ENCODE data around the gene HHLA2.

- TF ChIP-seq CTCF (IDR thresholded peaks at IDR 0.05; ENCODE audit: low read length) (no peak), EZH2 (IDR thresholded peaks at IDR 0.05; ENCODE audit: borderline replicate concordance, low read length) (no peak)
These were observed 38.4 kb downstream of the HHLA2 start for GRCh38 chr3:108334701-108335100.
